Muscle layer of duodenum (tissue), 2 donors: ENCODE measurements around the gene PARD6G.

Experiments
- H3K27ac ChIP-seq: one replicate; pipeline ENCODE4 v1.7.0; 2013; ENCODE audit warnings: mild to moderate bottlenecking, low read length
- H3K27me3 ChIP-seq: one replicate; pipeline ENCODE4 v1.7.0; 2013; ENCODE audit warnings: low read depth, mild to moderate bottlenecking, control low read depth, low read length
- H3K36me3 ChIP-seq, 2 donors: one replicate each; pipeline ENCODE4 v1.7.0; 2013; ENCODE audit warnings: low read length in 2 of 2, control low read depth in 1 of 2, mild to moderate bottlenecking in 1 of 2; ENCODE audit not compliant: insufficient read depth in 2 of 2, control insufficient read depth in 1 of 2
- H3K4me1 ChIP-seq, 2 donors: one replicate each; pipeline ENCODE4 v1.7.0; 2013; ENCODE audit warnings: low read length in 2 of 2, mild to moderate bottlenecking in 2 of 2, control low read depth in 1 of 2, moderate library complexity in 1 of 2; ENCODE audit not compliant: insufficient read depth in 2 of 2, control insufficient read depth in 1 of 2
- H3K4me3 ChIP-seq, 2 donors: one replicate each; pipeline ENCODE4 v1.7.0; 2013; ENCODE audit warnings: low read length in 2 of 2, low read depth in 1 of 2, mild to moderate bottlenecking in 1 of 2
- H3K9me3 ChIP-seq, 2 donors: one replicate each; pipeline ENCODE4 v1.7.0; 2013; ENCODE audit warnings: low read length in 2 of 2, control low read depth in 1 of 2, mild to moderate bottlenecking in 1 of 2; ENCODE audit not compliant: control insufficient read depth in 1 of 2
- donor health status: healthy.

PARD6G gene

GRCh38 chr18:80147037-80147417 is 100.3 kb downstream of the PARD6G start:
- Histone ChIP-seq H3K36me3 (no peaks in the 10 kb centered on the region), H3K27ac (no peak overlapping the region), H3K9me3 (no peaks in the 10 kb centered on the region), H3K4me1 (peaks cover 0 to 11% of the 10 kb centered on the region in 2 donors), H3K4me3 (peak overlapping the region; percentile 69 to 79), H3K27me3 (no peaks in the 10 kb centered on the region)

- Histone ChIP-seq H3K4me1 (peaks cover 0 to 11% of the 10 kb centered on the region in 2 donors), H3K36me3 (peaks cover 0 to 6% of the 10 kb centered on the region in 2 donors), H3K27me3 (no peaks in the 10 kb centered on the region), H3K9me3 (no peaks in the 10 kb centered on the region), H3K4me3 (no peak overlapping the region), H3K27ac (no peak overlapping the region)
Measured at GRCh38 chr18:80145196-80145804, 102.0 kb downstream of the PARD6G start.

GRCh38 chr18:80143881-80144280 is 103.4 kb downstream of the PARD6G start:
- H3K4me3 ChIP-seq: no peak overlapping the region

GRCh38 chr18:80140455-80140985 is 106.8 kb downstream of the PARD6G start:
- no peaks in the 10 kb centered on the region for H3K9me3 ChIP-seq
- no peak overlapping the region for H3K4me3 ChIP-seq
- H3K27me3 ChIP-seq: no peaks in the 10 kb centered on the region
- no peaks in the 10 kb centered on the region for H3K4me1 ChIP-seq
- peaks cover 29 to 44% of the 10 kb centered on the region in 2 donors for H3K36me3 ChIP-seq
- H3K27ac ChIP-seq: no peak overlapping the region

More at GRCh38 chr18:80143881-80144280, 103.4 kb downstream of the PARD6G start:
- Histone ChIP-seq H3K27me3 (no peaks in the 10 kb centered on the region), H3K36me3 (peaks cover 4 to 11% of the 10 kb centered on the region in 2 donors), H3K9me3 (no peaks in the 10 kb centered on the region), H3K4me1 (peaks cover 0 to 8% of the 10 kb centered on the region in 2 donors), H3K27ac (no peak overlapping the region)

GRCh38 chr18:80137976-80138375 is 109.3 kb downstream of the PARD6G start:
- no peak overlapping the region for H3K4me3 ChIP-seq
- H3K9me3 ChIP-seq: no peaks in the 10 kb centered on the region
- no peak overlapping the region for H3K27ac ChIP-seq
- no peaks in the 10 kb centered on the region for H3K27me3 ChIP-seq
- H3K36me3 ChIP-seq: peaks cover 31 to 65% of the 10 kb centered on the region in 2 donors
- H3K4me1 ChIP-seq: no peaks in the 10 kb centered on the region

- Histone ChIP-seq H3K4me3 (no peak overlapping the region), H3K4me1 (no peaks in the 10 kb centered on the region), H3K9me3 (no peaks in the 10 kb centered on the region), H3K36me3 (peaks cover 31 to 65% of the 10 kb centered on the region in 2 donors), H3K27ac (no peak overlapping the region), H3K27me3 (no peaks in the 10 kb centered on the region)
Measured at GRCh38 chr18:80137137-80137536, 110.2 kb downstream of the PARD6G start.

GRCh38 chr18:80136679-80137078 is 110.6 kb downstream of the PARD6G start:
- Histone ChIP-seq H3K27ac (no peak overlapping the region), H3K36me3 (peaks cover 31 to 65% of the 10 kb centered on the region in 2 donors)

GRCh38 chr18:80135136-80135535 is 112.2 kb downstream of the PARD6G start:
- peaks cover 31 to 59% of the 10 kb centered on the region in 2 donors for H3K36me3 ChIP-seq
- H3K27me3 ChIP-seq: no peaks in the 10 kb centered on the region
- no peak overlapping the region for H3K27ac ChIP-seq
- no peaks in the 10 kb centered on the region for H3K4me1 ChIP-seq
- no peaks in the 10 kb centered on the region for H3K9me3 ChIP-seq
- no peak overlapping the region for H3K4me3 ChIP-seq

More at GRCh38 chr18:80136679-80137078, 110.6 kb downstream of the PARD6G start:
- Histone ChIP-seq H3K9me3 (no peaks in the 10 kb centered on the region), H3K4me3 (no peak overlapping the region), H3K27me3 (no peaks in the 10 kb centered on the region), H3K4me1 (no peaks in the 10 kb centered on the region)

GRCh38 chr18:80133124-80133523 is 114.2 kb downstream of the PARD6G start:
- Histone ChIP-seq H3K36me3 (peaks cover 25 to 46% of the 10 kb centered on the region in 2 donors), H3K9me3 (no peaks in the 10 kb centered on the region)

GRCh38 chr18:80132180-80132812 is 115.0 kb downstream of the PARD6G start:
- Histone ChIP-seq H3K27ac (no peak overlapping the region), H3K36me3 (peaks cover 20 to 38% of the 10 kb centered on the region in 2 donors)

More at GRCh38 chr18:80133124-80133523, 114.2 kb downstream of the PARD6G start:
- no peaks in the 10 kb centered on the region for H3K27me3 ChIP-seq
- H3K4me1 ChIP-seq: no peaks in the 10 kb centered on the region
- H3K4me3 ChIP-seq: no peak overlapping the region
- no peak overlapping the region for H3K27ac ChIP-seq

GRCh38 chr18:80130555-80130954 is 116.8 kb downstream of the PARD6G start:
- H3K36me3 ChIP-seq: peaks cover 3 to 21% of the 10 kb centered on the region in 2 donors
- no peak overlapping the region for H3K27ac ChIP-seq
- no peak overlapping the region for H3K4me3 ChIP-seq
- no peaks in the 10 kb centered on the region for H3K4me1 ChIP-seq
- no peaks in the 10 kb centered on the region for H3K9me3 ChIP-seq
- no peaks in the 10 kb centered on the region for H3K27me3 ChIP-seq

More at GRCh38 chr18:80132180-80132812, 115.0 kb downstream of the PARD6G start:
- no peaks in the 10 kb centered on the region for H3K27me3 ChIP-seq
- no peaks in the 10 kb centered on the region for H3K9me3 ChIP-seq
- no peak overlapping the region for H3K4me3 ChIP-seq
- no peaks in the 10 kb centered on the region for H3K4me1 ChIP-seq
